ACHN (cell line): ENCODE measurements around the gene RAC3.
A peak's percentile ranks its signal among the peaks of the same experiment; 100 is the strongest.

Experiments
- DNase-seq: peaks from one replicate; pipeline ENCODE4 v3.0.0-alpha.2; 2015
- in situ Hi-C: cut with HindIII; loops from 2 replicates; pipeline ENCODE4 v1.10.0; 2017; ENCODE audit warnings: low sequenced_read_pairs, low pct_ligation_motif_present, low pct_unique_long_range_greater_than_20kb

The RAC3 gene

DNA sequence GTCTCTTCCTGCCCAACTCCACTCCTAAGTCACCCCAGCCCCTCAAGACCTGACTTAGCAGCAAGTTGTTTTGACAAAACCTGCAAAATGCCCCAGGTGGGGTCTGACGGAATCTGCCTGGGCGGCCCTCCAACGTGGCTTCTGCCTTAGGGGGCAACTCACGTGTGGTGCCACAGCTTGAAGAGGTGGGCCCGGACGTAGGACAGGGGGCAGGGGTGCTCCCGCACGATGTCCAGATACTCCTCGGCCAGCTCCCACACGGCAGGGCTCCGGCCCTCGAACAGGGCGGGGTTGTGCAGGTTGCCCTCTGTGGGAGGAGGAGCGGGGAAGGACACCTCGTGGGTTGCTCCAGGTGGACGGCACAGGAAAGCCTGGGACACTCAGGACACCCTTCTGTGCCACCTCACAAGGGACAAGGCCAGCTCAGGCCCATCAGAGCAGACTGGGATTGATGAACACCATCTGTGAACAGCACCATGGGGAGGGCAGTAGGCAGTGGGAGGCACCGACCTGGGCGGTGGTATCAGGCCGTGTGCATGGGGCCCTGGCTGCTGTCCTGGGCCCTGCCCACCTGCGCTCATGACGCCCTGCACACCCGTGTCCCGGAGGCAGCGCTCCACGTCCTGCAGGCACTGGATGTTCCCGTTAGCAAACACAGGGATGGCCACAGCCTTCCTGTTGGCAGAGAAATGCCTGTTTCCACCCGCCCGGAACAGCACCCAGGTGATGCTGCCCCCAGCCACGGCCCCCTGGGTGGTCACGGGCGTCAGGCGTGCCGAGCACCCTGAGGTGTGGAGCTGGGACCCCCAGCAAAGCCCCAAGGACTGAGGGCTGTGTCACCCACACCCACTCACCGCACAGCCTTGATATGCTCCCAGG, 29.8 kb downstream of the RAC3 start:
- in situ Hi-C loops: no loop called here
- no peak for DNase-seq

DNA sequence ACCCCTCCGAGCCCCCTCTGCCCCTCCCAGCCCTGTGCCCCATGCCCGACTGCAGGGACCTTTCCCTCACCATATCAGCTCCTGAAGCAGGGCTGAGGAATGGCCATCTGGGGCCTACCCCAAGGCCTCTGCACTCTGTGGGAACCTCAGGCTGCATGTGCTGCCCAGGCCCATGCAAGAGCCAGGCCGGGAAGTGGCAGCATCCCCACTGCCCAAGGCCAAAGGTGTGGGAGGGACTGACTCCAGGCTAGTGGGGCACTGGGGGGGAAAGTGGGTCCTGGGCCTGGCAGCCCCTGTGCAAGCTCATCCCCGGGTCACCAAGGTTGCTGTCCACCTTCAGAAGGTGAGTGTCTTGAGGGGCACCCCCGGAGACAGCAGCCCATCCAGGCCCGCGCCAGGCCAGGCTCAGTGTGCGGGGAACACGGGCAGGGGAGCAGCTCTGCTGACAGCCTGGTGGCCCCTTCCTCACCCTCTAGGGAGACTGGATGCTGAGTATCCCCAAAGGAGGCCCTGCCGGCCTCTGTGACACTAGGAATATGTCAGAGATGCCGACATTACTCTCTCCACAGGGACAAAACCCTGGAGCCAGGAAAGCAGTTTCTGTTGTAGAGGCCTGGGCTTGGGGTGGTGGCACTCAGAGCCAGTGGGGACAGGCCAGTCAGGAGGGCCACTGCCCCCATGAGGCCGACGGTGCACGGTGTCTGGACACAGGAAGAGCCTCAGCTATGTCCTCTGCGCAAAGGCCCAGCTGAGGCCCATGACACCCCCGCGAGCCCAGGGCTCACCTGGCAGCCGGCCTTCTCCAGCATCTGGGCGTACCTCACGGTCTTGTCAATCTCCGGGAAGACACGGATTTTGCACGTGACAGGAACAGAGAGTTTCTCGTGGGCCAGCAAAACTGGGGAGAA, 30.9 kb downstream of the RAC3 start:
- no peak for DNase-seq
- in situ Hi-C loops: no loop called here

DNA sequence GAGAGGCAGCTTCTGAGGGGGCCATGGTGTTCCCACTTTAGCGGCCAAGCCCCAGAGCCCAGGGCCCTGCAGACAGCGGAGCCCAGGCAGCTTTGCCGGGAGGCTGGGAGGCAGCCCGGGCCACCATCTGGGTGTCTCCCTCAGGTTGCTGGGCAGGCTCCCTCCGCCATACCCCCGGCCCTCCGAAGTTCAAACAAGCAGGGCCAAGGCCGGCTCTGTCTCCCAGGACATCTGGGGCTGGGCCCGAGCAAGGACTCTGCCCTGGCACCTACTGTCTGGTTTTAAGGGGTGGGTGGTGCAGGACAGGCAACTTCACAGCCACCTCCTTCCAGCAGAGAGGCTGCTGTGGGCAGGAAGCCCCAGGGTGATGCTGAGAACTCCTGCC, 31.5 kb downstream of the RAC3 start:
- in situ Hi-C loops: no loop called here
- DNase-seq: no peak

DNA sequence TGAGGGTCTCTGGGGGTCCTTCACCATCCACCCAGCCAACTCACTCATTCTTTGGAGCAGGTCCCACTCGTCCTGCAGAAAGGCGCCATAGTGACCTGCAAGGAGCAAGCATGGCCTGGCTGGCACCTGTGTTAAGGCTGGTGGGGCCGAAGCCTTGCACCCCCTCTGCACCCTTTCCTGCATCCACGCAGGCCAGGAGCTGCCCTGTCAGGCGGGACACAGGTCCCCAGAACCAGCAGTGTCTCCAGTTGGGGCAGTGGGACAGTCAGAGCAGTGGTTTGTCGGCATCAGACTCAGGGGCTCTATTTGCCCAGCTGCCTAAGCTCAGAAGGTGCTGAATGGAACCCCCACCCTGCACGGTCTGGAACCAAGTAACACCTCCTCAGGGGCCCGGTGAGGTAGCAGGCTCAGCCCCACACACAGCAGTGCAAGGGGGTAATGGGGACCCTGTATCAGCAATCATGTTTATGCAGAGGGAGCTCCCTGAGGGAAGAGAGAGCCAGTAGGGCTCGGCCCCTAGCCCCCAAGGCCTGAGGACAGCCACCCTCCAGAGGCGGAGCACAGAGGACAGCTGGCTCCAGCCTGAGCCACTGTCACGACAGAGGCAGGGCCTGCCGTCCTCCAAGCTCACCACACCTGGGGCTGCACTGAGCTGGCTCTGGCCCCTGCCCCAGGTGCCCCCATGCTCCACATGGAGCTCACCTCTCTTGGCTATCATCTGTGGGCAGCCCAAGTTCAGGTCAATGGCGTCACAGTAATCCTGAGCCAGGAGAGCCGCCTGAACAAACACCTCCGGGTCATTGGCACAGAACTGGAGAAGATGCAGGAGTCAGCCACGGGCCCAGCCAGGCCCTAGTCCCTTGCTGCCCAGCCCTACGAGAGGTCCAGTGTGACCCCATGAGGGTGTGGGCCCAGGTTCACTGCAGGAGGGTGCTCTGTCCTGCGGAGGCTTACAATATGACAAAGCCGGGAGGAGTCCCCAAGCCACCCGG, 32.2 kb downstream of the RAC3 start:
- in situ Hi-C loops: no loop called here
- no peak for DNase-seq

DNA sequence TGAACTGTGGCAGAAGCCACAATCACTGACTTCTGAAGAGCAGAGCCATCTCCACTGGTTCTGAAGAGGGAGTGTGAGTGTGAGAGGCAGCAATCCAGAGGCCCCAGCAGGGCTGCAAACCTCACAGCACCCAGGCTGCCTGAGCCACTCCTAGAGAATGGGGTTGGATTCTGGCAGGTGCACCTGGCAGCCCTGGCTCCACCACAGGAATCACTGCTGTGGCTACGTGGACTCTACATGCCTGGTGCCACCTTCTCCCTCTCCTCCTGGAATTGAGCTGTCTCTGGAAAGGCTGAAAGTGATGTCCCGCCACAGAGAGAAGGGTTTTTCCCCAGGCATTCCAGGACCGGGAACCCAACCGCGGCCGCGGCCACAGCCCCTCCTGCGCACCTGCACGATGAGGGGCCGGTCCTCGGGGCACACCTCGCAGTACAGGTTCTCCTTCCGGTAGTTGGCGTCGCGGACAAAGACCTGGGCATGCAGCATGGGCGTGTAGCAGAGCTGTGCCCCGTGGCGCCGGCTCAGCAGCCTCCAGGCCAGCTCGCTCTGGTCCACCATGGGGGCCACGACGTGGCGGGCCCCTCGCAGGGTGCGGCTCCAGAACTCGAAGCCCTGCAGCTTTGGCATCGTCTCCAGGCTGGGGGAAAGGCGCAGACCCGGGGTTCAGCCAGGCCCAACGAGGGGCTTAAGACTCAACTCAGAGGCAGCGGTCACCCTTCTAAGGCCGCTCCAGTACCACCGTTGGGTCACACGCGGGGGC, 33.1 kb downstream of the RAC3 start:
- in situ Hi-C loops: no loop called here
- DNase-seq: no peak

DNA sequence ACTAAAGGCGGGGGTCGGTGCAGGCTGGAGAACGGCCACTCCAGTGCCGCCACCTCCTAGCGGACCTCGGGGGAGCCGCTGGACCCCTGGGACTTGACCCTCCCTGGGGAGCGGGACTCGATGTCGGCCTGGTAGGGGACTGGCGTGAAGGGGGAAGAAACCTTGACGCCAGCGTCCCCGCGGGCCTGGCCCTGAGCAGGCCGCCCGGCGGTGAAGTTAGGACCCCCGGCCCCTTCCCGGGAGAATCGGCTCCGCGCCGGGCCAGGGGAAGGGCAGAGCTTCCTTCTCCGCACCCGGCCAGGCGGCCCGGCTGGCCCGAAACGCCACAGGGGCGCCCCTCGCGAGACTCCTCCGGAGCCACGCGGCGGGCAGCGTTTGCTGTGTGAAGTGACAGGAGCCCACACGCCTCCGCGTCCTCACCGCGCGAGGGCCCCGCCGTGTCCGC, 33.7 kb downstream of the RAC3 start:
- in situ Hi-C loops: no loop called here
- DNase-seq: peak; percentile 44

DNA sequence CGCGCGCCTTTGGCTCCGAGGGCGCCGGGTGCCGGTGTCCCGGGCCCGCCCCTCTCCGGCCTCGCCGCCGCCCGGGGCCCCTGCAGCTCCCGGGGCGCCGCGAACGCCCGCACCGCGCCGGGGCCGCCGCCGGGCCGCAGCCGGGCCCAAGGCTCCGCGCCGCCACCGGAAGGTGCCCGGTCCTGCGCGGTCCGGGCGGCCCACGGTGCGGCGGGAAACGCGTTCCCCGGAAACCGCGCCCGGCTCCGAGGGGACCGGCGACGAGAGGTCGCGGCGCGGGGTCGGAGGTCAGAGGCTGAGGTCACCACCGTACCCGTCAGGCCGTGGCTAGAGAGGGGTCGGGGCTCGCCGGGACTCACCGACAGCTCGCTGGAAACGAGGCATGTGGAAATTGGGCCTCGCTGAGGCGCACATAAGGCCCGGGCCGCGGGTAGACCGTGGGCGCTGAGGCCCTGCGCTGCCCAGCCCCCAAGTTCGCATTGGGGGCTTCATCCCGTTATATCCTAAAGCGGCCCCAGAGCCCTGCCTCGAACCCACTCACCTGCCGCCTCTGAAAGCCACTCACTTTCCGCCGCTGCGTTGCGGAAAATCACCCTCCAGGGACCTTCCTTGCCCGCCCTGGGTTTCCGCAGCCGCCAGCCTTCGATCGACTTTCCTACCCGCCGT, 34.3 kb downstream of the RAC3 start, which contains the start of gene DUS1L:
Gene DUS1L (minus strand): TSS at position 167 of the 666 bp plus-strand sequence. CDS start 745 bp downstream, outside the sequence.
- in situ Hi-C loops: no loop called here
- DNase-seq: peak; percentile 61

DNA sequence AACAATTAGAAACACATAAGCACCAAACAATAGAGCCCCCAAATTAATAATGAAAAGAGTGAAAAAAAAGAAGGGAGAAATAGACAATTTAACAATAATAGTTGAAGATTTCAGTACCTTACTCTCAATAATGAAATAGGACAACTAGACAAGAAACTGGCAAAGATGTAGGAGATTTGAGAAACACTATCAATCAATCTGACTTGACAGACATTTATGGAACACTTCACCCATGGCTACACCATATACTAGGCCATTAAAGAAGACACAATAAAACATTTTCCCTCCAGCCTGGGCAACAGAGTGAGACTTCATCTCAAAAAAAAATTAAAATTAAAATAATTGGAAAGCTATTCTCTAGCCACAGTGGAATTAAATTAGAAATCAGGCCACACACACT, 39.1 kb downstream of the RAC3 start:
- no peak for DNase-seq
- in situ Hi-C loops: no loop called here

DNA sequence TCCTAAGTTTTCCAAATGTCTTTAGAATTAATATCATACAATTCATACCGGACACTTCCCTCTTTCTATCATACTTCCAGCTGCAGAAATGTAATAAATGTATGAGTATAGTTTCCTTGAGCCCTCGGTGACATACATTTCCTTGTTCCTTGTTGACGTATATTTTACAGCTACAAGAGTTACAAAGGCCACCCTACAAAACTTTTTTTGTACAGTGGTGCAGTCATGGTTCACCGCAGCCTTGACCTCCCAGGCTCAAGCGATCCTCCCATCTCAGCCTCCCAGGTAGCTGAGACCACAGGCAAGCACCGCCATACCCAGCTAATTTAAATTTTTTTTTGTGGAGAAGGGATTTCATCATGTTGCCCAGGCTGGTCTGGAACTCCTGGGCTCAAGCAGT, 41.3 kb downstream of the RAC3 start:
- no peak for DNase-seq
- in situ Hi-C loops: no loop called here

DNA sequence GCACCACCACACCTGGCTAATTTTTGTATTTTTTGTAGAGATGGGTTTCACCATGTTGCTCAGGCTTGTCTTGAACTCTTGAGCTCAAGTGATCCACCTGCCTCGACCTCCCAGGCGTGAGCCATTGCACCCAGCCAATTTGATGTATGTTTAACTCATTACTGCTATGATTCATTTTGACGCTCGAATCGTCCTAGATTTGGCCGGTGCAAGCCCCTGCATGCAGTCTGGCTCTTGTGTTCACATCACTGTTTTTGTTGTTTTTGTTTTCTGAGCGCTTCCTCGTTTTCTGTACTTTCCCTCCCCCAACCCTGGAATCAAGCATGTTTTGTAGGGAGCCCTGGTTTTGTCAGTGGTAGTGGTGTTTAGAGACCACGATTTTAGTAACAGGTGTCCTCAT, 42.0 kb downstream of the RAC3 start:
- in situ Hi-C loops: no loop called here
- no peak for DNase-seq

DNA sequence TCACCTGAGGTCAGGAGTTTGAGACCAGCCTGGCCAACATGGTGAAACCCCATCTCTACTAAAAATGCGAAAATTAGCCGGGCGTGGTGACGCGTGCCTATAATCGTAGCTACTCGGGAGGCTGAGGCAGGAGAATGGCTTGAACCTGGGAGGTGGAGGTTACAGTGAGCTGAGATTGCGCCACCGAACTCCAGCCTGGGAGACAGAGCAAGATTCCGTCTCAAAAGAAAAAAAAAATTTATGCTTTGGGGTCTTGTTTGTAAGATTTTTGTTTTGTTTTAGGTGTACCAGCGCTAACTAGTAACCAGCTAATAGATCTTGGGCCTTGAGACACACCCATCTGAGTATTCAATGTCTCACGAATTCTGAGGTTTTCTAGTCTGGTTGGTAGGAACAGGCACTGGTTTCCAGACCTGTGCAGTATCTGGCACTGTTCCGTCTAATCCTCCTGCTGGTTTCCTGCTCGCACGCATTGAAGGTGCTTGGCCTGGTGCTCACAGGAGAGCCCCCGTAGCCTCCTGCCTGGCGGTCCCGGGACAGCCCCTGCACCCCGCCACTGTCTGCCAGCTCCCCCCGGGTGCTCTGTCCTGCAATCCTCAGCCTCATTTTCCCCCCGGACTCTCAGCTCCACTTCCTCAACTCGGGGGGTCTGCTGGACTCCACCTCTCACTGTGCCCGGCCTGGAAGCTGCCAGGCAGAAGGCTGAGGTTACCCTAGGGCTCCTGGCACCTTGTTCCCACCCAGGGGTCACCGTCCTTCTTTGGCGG, 44.7 kb downstream of the RAC3 start:
- DNase-seq: no peak
- in situ Hi-C loops: no loop called here

DNA sequence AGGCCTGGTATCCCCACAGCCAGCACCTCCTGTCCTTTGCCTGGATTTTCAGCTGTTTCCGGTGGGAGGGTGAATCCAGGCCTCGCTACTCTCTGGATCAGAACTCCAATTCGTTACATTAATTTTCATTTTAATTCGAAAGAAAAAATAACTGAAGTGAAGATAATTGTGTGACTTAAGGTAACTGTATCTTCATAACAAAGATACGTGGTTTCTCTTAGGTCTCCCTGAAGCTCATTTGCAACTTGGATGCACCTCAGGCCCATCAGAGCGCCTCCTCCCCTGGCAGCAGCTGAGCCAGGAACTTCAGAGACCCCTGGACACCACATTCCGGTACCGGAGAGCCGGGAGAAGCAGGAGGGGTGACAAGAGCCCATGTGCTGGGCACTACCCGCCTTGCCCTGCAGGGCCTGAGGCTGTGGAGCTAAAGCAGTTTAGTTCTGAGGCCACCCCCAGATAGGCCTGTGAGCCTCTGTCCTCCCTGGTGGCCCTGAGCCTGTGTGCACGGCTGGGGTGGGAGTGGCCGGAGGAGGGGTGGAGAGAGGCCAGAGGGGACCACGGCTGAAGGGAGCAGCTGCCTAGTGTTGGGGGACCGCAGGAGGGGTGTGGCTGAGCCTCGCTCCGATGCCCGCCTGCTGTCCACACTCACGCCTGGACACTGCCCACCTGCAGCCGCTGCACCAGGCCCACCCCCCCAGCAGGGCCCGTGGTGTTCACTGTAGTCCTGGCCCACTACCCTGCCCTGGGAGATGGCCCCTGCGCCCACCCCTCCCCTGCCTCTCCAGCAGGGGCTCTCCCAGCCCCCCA, 45.5 kb downstream of the RAC3 start:
- in situ Hi-C loops: no loop called here
- no peak for DNase-seq

DNA sequence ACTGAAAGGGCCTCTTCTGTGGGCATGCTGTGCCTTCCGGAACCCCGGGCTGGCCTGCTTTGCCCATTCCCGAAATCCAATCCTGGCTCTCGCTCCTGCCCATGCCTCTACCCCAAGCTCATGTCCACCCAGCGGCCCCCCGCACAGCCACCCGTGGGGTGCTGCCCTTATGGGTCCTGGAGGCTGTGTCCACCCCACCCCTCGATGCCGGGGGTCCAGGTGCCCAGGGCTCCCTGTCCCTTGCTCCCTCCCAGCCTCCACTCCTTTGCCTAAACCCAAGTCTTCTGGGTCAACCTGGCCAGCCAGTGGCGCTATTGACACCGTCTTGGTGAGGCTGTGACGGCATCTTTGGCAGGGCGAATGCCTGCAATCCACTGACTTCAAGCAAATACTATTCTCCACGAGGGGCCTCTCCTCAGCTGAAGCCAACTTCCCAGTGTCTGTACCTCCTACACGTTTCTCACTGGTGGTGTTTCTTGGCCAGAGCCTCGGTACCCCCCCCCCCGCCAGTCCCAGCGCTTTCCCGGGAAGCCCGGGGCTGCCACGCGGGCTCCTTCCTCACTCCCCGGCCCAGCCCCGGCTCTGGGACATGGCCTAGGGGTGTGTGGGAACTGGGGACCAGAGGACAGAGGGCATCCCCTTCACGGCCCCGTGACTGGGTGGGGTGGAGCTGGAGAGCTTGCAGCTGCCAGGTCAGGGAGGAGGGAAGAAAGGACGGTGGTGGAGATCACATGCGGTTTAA, 46.3 kb downstream of the RAC3 start:
- DNase-seq: no peak
- in situ Hi-C loops: no loop called here

DNA sequence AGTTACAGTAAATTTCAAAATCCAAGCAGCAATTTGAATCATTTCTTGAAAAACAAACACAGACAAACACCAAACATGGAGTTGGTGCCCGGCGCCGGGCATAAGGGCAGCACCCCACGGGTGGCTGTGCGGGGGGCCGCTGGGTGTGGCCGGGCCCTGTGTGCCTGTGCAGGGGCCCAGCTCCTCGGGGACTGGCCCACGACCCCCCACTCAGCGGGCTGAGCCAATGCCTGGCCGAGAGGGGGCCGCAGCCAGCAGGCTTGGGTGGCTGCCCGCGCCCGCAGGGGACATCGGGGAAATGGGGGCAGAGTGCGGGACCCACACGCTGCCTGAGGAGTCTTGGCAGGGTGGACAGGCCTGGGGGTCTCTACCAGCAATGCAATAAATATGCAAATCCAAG, 47.0 kb downstream of the RAC3 start:
- in situ Hi-C loops: no loop called here
- no peak for DNase-seq

DNA sequence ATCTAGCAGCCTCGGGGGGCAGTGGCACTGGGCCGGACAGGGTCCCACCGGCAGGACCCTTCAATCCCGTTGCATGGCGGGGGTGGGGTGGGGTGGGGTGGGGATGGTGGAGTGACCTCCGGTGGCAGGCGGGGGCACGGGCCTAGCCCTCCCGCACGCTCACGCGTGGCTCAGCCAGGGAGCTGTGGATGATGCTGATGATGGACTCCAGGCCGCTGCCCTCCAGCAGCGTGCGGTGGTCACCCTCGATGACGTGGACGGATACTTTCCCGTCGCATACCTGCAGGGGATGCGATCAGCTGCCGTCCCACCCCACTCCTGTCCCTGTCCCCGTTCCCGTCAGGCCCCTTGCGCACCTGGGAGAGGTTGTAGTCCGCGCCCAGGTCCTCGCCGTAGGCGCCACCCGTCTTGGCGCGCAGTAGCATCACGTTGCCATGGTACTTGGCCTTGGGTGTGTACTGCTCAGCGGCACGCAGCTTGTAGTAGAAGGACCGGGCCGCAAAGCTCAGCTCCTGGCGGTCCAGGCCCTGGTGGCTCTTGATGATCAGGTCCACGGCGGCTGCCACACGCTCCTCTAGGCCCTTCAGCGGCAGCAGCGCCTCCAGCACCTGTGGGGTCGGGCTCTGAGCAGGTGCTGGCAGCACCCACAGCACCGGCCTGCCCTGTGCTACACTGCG, 47.7 kb downstream of the RAC3 start:
- DNase-seq: no peak
- in situ Hi-C loops: no loop called here
